ENCODE data around the gene CDC37L1.

The CDC37L1 gene

DNA sequence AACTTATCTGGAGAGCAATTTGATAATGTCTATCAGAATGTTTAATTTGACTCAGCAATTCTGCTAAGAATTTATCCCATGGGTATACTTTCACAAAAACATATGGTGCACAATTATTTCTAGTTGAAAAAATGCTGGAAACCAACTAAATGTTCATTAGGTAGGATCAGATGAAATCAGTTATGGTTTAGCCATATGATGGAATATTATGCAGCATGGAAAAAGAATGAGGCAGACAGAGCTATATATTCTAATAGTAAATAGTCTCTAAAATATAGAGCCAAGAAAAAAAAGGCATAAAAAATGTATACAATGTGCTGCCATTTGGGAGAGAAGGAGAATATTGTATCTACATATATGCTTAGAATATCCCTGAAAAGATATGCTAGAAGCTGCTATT, 9.5 kb upstream of the CDC37L1 start:
- no peak for DNase-seq

DNA sequence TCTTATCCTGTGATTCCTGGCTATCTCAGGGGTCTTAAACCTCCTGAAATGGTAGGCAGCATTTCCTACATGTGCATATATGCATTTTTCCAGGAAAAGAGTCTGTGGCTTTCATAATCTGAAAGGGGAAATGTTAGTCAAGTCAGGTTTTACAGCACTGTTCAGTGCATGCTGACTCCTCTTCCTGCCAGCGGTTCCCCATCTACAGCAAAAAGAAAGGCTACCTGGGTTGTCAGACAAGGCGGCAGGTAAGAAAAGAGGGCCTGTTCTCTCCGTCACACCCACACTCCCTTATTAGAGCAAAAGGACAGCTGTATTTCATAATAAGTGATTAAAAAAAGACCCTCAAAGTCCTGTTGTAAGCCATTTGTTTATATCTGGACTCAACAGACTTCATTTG, 8.8 kb upstream of the CDC37L1 start:
- DNase-seq, result no peak

- DNase-seq, result no peak
Measured at GRCh38 chr9:4671737-4672136, 7.6 kb upstream of the CDC37L1 start.

DNA sequence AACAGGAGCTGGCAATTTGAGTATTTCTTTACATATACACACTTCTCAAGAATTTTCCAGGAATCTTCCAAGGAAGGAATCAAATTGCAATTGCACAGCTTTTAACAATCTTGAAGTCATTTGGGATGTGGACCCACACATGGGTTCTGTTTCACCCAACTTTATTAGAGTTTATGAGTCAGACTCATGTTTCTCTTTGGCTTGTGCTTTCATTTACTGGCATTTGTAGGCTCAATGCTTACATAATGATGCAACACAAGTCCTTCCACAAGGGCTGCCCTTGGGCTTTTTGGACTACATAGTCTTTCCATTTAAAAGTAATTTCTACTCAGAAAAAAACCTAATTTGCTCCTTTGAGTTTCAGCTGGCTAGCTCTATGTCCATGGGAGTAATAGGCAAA, 4.6 kb upstream of the CDC37L1 start:
- no peak for DNase-seq

DNA sequence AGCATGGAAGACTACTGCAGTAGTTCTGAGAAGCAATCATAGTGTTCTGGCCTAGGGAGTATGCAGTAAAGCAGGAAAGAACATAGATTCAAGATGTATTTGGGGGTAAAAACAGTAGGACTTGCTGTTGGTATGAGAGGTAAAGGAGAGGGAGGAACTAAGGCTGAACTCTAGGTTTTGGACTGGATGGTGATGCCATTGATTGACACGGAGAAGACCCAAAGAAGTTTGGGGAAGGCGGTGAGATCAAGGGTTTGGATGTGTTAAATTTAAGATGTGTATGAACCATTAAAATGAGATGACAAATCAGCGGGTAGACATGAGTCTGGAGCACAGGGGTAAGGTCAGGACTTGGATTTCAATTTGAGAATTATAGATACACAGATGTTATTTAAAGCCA, 2.0 kb upstream of the CDC37L1 start:
- DNase-seq, result no peak

GRCh38 chr9:4678679-4679267, 596 bp upstream of the CDC37L1 start:
- DNase-seq, result no peak

DNA sequence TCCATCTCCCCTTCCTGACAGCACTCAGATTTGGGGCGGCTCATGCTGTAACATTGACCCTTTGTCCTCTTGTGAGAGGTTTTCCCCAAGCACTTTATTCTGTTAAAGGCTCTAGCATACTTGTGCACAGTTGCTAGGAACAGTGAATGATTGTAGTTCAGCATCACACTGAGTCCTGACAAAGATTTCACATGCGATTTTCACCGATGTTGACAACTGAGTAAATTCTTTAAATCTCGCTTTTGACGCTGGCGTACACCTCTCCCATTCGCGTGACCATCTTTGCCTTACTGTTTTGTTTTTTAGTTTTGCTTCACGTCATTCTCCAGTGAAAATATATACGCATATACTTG, 780 bp downstream of the CDC37L1 start:
- no peak for DNase-seq

GRCh38 chr9:4680750-4681149, 1.4 kb downstream of the CDC37L1 start:
- no peak for DNase-seq

DNA sequence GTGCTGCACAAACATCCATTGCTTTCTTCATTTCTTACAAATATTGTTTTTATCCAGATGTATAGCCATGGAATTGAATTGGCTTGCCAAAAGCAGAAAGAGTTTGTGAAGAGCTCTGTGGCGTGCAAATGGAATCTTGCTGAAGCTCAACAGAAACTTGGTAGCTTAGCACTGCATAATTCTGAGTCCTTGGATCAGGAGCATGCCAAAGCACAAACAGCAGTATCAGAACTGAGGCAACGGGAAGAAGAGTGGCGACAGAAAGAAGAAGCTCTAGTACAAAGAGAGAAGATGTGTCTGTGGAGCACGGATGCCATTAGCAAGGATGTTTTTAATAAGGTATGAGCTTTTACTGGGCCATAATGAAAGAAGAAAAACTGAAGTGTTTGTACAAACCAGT, 5.5 kb downstream of the CDC37L1 start:
- DNase-seq, result no peak

GRCh38 chr9:4686112-4686511, 6.7 kb downstream of the CDC37L1 start:
- DNase-seq, result no peak

DNA sequence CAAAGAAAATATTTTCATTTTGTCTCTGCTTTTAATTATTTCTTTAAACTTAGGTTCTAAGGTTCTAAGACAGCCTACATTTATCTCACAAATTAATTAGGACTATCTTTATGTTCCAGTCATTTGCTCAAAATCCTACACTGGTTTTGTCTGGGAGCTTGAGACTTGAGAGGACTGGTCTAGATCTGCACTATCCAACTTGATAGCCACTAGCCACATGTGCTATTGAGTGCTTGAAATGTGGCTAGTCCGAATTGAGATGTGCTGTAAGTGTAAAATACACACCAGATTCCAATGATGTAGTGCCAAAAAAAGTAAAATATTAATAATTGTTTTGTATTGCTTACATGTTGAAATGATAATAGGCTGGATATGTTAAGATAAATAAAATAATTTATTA, 7.2 kb downstream of the CDC37L1 start:
- DNase-seq, result no peak

DNA sequence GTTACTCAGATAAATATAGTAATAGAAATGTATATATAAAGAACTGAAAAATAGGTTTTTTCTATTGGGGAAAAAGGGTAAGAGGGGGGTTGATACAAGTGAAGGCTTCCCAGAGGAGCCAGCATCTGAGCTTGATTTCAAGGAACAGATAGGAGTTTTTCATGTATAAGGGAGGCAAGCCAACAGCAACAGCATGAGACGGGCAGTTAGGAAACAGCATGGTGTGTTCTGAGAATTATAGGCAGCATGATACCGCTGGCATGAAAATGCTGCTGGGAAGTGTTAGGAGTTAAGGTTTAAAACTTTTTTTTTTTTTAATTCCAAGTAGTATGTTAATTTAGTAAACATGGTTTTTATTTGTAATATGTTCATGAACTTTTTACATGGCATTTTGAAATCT, 9.7 kb downstream of the CDC37L1 start:
- DNase-seq, result no peak

- DNase-seq, result no peak
Measured at GRCh38 chr9:4689687-4690104, 10.3 kb downstream of the CDC37L1 start.

DNA sequence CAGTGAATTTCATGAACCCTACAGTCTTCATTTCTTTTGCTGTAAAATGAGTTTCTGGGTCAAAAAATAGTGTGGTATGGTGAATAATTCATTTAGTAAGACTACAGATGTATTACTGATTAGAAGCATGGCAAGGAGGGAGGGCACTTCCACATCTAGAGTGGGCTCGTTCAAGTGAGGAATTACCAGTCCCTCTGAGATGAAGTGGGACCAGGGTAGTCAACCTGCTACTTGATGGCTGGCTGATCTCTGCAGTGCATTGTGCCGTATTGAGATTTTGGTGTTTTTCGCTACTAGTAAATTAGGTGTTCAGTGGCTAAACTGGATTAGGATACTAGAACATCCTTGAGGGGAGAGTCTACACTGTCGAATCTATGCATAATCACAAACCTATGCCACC, 10.8 kb downstream of the CDC37L1 start:
- DNase-seq, result no peak

GRCh38 chr9:4691795-4692194, 12.4 kb downstream of the CDC37L1 start:
- no peak for DNase-seq

GRCh38 chr9:4700091-4700490, 20.7 kb downstream of the CDC37L1 start:
- no peak for DNase-seq

DNA sequence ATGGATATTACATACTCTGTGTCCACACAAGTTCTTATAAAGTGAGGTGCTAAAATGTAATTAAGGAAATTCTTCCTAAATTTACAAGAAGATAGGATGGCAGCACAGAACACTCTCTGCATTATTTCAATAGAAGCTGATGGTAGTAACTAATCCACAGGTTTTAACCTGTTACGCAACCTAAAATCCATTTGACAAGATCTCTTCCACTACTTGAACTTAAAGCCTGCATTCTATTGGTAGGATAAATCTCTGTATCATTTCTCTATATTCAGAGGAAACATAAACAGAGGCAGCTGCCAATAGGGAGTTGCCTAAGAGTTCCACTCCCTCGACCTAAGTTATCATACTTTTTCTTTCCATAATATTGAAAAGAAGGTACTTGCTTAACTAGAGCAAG, 21.6 kb downstream of the CDC37L1 start:
- no peak for DNase-seq

GRCh38 chr9:4701526-4701925, 22.2 kb downstream of the CDC37L1 start:
- no peak for DNase-seq

DNA sequence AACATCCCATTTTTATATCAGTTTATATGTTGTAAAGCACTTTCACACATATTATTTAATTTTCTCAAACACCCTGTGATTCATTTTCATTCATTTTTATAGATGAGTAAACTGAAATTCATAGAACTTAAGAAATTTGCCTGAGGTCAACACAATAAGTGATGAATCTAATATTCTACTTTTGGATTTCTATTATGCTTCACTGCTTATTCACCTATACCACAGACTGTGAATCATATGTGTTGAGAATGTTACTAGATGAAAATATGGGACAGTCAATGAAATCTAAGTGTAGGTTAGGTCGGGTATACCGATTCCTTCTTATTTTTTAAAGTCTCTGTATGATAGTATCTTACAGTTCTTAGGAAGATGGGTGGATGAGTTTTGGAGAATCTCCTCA, 24.8 kb downstream of the CDC37L1 start:
- no peak for DNase-seq

- DNase-seq, result no peak
Measured at GRCh38 chr9:4706021-4706420, 26.7 kb downstream of the CDC37L1 start.

- no peak for DNase-seq
Measured at GRCh38 chr9:4706971-4707622, 27.7 kb downstream of the CDC37L1 start.

DNA sequence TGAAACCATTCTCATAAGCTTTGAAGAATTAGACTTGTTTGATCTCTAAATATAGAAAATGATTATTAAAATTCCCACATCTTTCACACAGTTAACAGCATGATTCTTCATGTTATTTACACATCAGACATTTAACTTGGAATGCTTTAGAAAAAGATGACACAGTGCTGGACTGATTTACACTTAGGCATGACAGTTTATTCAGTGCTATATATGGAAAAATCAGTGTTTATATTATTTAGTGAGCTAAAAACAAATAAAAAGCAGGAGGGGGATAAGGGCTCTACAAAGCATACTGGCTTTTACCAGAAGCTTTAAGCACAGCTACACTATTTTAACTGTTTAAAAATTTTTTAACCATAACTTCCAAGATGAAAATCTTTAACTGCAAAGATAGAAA, 30.0 kb downstream of the CDC37L1 start:
- no peak for DNase-seq

- no peak for DNase-seq
Measured at GRCh38 chr9:4713849-4714248, 34.5 kb downstream of the CDC37L1 start.

- DNase-seq, result no peak
Measured at GRCh38 chr9:4714266-4715016, 35.1 kb downstream of the CDC37L1 start.

- DNase-seq, result no peak
Measured at GRCh38 chr9:4716163-4716562, 36.8 kb downstream of the CDC37L1 start.

Measured in NCI-H187 treated with DMSO at 0.1 percent for 48 hours (cell line).